Astrocyte of the spinal cord (primary cell): ENCODE data around the gene KLHL40.

Experiments used
- DNase-seq: peaks from one replicate; pipeline ENCODE4 v3.0.0; 2011; ENCODE audit warnings: low read depth, low spot score
- H3K4me3 ChIP-seq: 2 replicates; pipeline ENCODE4 v1.5.1; 2011; ENCODE audit warnings: low read depth, mild to moderate bottlenecking, low read length, moderate library complexity
- in situ Hi-C: cut with HindIII; loops from 2 replicates; pipeline ENCODE4 v1.10.0; 2017; ENCODE audit warnings: low sequenced_read_pairs
- TF ChIP-seq, protein P1 (sequence below): IDR thresholded peaks from 2 replicates; pipeline ENCODE4 v1.5.1; 2012; ENCODE audit warnings: low read depth, mild to moderate bottlenecking, low read length, inconsistent platforms

The KLHL40 gene

DNA sequence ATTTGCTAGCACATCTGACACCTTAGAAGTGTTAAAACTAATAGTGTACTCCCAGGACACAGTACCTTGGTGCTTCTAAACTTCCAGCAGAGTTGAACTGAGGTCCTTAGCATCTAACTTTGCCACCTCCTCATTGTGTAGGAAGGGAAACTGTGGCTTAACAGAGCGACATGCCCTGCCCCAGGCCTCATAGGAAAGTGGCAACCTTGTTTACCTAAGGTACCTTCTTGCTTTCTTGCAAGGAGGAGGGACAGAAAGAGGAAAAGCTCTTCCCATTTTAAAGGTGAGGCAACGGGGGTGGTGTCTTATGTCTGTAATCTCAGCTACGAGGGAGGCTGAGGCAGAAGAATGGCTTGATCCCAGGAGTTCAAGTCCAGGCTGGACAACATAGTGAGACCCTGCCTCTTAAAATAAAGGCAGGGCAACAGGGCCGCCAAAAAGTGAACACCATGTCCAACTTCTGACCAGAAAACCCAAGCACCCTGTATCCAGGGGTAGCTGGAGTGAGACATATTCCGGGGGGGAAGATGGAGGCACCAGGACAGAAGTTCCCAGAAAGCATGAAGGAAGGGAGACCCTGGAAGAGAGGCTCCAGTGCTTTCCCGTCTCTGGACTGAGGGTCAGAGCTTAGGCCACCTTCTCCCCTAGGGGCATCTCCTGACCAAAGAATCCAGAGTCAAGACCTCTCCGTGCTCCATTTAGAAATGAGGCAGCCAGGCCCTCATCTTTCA lies 540 bp upstream of the KLHL40 start:
- TF ChIP-seq, protein P1, sequence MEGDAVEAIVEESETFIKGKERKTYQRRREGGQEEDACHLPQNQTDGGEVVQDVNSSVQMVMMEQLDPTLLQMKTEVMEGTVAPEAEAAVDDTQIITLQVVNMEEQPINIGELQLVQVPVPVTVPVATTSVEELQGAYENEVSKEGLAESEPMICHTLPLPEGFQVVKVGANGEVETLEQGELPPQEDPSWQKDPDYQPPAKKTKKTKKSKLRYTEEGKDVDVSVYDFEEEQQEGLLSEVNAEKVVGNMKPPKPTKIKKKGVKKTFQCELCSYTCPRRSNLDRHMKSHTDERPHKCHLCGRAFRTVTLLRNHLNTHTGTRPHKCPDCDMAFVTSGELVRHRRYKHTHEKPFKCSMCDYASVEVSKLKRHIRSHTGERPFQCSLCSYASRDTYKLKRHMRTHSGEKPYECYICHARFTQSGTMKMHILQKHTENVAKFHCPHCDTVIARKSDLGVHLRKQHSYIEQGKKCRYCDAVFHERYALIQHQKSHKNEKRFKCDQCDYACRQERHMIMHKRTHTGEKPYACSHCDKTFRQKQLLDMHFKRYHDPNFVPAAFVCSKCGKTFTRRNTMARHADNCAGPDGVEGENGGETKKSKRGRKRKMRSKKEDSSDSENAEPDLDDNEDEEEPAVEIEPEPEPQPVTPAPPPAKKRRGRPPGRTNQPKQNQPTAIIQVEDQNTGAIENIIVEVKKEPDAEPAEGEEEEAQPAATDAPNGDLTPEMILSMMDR = no peak
- in situ Hi-C loops = no loop called here
- H3K4me3 ChIP-seq = no peak overlapping the region
- no peak for DNase-seq

DNA sequence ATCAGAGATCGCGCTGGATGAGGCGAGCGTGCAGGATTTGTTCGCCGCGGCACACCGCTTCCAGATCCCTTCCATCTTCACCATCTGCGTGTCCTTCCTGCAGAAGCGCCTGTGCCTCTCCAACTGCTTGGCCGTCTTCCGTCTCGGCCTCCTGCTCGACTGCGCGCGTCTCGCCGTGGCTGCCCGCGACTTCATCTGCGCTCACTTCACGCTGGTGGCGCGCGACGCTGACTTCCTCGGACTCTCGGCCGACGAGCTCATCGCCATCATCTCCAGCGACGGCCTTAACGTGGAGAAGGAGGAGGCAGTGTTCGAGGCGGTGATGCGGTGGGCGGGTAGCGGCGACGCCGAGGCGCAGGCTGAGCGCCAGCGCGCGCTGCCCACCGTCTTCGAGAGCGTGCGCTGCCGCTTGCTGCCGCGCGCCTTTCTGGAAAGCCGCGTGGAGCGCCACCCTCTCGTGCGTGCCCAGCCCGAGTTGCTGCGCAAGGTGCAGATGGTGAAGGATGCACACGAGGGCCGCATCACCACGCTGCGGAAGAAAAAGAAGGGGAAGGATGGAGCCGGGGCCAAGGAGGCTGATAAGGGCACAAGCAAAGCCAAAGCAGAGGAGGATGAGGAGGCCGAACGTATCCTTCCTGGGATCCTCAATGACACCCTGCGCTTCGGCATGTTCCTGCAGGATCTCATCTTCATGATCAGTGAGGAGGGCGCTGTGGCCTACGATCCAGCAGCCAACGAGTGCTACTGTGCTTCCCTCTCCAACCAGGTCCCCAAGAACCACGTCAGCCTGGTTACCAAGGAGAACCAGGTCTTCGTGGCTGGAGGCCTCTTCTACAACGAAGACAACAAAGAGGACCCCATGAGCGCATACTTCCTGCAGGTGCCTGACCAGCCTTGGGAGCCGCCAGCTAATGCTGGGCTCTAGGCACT lies 819 bp downstream of the KLHL40 start:
- TF ChIP-seq, protein P1 = no peak
- H3K4me3 ChIP-seq = no peak overlapping the region
- in situ Hi-C loops = no loop called here
- no peak for DNase-seq

DNA sequence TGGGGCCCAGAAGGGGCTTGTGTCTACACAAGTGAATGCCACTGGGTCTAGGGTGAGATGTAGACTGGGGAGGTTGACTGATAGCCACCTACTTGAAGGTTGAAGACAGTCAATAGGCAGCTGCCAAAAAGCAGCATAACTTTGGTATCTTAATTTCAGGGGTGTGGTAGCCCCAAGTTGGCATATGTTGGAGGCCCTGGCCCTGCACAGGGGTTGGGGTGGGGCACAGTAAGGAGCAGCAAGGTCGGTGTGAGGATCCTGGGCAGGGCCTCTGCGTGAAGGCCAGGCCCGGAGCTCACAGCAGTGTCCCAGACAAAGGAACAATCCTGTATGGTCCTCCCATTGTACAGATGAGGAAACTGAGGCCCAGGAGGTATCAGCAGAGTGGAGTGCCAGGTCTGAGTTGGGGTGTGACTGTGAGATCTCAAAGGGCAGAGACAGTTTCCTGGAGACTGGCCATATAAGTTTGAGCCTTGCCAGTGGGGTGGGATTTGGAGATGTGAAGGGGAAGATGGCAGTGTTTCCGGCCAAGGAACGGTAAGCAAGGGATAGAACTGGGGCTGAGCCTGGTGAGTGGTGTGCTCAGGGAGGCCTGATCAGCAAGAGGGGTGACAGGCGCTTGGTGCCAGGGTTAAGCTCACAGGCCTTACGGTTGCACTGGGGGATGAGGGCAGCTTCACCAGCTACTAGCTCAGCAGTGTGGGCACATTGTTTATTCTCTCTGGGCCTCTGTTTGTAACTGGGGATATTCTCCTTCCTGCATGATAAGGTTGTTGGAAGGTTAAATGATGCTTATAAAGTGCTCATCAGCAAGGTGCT lies 1.7 kb downstream of the KLHL40 start:
- in situ Hi-C loops = no loop called here
- no peak for DNase-seq
- TF ChIP-seq, protein P1 = no peak
- no peak overlapping the region for H3K4me3 ChIP-seq

DNA sequence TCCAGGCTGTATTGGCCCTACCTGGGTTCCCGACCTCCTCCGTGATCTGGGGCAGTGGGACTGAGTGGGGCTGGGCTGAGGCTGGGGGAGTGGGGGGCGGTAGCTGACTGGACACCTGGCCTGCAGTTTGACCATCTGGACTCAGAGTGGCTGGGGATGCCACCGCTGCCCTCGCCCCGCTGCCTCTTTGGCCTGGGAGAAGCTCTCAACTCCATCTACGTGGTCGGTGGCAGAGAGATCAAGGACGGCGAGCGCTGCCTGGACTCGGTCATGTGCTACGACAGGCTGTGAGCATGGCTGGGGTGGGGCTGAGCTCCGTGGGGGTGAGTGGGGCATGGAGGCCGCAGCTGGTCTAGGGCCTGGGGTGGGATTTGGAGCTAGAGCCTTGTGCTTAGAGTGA lies 2.7 kb downstream of the KLHL40 start:
- DNase-seq = no peak
- H3K4me3 ChIP-seq = no peak overlapping the region
- TF ChIP-seq, protein P1 = no peak
- in situ Hi-C loops = no loop called here

DNA sequence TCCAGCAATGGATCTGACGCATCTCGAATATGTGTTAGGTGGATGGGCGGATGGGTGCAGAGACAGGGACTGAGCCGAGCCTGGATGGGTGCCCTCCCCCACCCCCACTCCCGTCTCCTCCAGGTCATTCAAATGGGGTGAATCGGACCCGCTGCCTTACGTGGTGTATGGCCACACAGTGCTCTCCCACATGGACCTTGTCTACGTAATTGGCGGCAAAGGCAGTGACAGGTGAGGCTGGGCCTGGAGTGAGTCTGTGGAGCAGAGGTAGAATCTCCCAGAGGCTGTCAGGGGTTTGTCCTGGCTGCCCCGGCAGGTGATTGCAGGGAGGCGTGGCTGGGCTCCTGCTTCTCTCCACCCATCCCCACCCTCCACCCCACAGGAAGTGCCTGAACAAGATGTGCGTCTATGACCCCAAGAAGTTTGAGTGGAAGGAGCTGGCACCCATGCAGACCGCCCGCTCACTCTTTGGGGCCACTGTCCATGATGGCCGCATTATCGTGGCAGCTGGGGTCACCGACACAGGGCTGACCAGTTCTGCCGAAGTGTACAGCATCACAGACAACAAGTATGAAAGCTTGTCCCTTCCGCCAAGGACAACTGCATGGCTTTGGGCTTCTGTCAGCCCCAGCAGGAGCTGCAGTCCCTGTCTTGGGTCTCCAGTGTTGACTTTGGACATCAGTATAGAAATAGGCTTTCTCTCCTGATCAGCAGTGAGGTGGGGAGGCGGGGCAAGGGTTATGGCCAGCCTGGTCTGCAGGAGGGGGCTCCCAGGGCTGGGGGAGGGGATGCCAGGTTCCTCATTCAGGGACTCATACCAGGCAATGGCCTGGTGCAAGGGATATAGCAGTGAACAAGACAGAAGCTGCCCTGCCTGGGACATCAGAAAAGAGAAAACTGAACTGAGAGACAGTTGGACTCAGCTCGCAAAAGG lies 3.4 kb downstream of the KLHL40 start:
- in situ Hi-C loops = no loop called here
- no peak for DNase-seq
- TF ChIP-seq, protein P1 = no peak
- H3K4me3 ChIP-seq = no peak overlapping the region
